PC-9 (cell line): ENCODE results near the gene MOB3B.

Experiments
- EZH2 ChIP-seq: fragments of 200-600 bp; sonication (generic); IDR thresholded peaks from 2 replicates; pipeline ENCODE4 v1.8.0; 2017; ENCODE audit warnings: antibody characterized with exemption, low read depth
- TF ChIP-seq, protein P1 (sequence below): fragments of 200-600 bp; sonication (generic); conservative IDR thresholded peaks from 2 replicates; pipeline ENCODE4 v1.6.1; 2017; ENCODE audit warnings: mixed run types, antibody characterized with exemption, mild to moderate bottlenecking, moderate library complexity

DNA sequence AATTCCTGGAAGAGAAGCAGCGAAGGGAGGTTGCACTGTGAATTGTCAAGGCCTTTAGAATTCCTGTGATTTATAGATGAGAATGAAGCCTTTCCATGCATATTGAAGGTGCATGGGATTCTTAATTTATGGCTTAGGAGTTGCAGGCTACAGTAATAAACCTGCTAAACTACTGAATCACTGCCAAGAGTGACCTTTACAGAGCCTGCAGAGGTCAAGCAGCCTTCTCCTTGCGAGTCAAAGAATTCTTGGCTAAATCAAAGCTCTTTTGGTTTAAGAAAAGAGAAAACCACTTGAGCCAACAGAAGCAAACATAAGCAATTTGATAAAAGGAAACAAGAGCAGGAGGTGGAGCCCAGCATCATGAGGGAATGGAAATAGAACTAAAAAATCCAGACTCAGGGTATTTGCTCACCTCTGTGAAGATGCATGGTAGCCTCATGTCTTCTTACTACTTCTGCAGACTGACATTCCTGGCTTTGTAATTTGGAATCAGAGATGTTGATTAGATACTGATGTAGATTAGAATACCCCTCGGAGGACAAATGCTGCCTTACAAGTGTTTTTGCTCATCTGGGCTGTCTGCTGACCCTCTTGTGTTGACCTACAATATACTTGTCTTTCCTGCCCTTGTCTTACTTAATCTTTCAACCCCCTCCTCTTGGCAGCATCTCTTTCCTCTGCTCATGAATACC lies 95.8 kb downstream of the MOB3B start:
- TF ChIP-seq, protein P1, sequence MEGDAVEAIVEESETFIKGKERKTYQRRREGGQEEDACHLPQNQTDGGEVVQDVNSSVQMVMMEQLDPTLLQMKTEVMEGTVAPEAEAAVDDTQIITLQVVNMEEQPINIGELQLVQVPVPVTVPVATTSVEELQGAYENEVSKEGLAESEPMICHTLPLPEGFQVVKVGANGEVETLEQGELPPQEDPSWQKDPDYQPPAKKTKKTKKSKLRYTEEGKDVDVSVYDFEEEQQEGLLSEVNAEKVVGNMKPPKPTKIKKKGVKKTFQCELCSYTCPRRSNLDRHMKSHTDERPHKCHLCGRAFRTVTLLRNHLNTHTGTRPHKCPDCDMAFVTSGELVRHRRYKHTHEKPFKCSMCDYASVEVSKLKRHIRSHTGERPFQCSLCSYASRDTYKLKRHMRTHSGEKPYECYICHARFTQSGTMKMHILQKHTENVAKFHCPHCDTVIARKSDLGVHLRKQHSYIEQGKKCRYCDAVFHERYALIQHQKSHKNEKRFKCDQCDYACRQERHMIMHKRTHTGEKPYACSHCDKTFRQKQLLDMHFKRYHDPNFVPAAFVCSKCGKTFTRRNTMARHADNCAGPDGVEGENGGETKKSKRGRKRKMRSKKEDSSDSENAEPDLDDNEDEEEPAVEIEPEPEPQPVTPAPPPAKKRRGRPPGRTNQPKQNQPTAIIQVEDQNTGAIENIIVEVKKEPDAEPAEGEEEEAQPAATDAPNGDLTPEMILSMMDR: no peak
- TF ChIP-seq EZH2: no peak
